ENCODE data around the gene ATP9B.

ATP9B gene

DNA sequence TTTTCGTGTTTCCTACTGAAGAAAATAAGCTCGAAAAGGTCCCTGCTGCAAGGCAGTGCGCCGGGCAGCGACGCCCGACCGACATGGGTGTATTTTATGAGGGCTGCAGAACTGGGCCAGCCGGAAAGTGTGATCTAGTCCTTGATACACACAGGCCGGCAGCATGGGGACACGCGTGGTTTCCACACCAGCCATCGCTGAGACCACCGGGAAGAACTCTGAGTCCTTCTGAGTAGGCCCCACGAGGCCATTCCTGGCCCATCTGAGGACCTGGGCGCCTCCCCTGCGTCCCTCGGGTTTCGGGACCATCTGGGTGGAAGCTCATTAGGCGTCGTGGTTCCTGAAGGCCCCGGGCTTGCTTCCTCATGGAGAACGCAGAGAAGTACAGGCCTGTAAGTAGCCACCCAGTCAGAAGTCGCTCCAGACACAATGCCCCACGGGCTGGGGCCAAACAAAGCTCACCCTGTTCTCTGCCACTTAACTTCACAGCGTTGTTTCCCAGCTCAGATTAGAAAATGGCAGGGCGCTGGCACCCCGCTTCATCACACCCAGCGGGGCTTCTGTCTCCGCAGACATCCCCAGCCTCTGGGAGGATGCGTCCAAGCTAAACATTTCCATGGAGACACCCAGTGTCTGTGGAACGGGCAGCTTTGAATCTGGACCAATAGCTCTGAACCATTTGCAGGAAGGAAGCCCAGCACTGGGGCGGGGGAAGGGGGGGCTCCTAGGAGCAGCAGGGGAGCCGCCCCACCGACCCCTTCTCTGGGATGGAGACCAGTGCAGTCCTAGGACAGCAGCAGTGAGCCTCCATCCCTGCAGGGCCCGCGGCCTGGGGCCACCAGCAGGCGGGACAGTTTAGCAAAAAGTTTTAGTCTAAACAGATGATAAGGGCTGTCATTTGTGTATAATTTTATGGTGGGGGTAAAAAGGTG lies 328.9 kb downstream of the ATP9B start:
- DNase-seq (ENCODE audit: low read depth): no peak

DNA sequence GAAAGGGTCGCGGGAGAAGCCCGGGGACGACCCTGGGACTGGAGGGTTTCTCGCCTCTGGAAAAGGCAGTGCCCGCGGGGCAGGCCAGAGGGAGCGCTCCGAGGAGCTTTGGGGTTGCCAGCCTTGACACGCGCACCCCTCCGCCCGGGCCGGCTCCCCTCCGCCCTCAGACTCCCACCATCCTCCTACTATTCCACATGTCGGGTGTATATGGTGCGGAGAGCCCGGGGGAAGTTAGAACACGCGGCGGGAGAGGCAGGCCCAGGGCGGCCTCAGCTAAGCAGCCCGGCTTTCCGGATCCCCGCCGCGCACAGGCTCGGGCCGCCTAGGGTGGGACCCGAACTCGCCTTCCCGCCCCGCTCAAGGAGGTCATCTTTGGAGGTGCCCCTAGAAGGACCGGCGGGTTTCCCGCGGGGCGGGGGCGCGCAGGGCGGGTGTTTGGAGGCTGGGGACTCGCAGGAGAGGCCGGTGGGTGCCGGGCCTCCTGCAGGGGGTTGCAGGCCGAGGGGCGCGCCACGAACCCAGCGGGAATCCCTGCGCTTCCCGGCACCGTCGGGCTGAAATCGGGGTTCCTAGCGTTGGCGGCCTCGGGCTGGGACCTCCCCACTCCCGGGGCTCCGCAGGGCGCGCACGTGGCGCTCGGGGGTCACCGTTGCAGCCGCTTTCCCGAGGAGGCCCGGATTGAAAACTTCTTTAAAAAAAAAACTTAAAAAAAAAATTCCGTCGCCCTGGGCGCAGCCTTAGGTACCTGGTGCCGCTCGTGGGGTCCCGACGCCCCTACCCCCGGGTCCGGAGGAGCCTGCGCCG lies 330.3 kb downstream of the ATP9B start:
- no peak for DNase-seq (ENCODE audit: low read depth)

DNA sequence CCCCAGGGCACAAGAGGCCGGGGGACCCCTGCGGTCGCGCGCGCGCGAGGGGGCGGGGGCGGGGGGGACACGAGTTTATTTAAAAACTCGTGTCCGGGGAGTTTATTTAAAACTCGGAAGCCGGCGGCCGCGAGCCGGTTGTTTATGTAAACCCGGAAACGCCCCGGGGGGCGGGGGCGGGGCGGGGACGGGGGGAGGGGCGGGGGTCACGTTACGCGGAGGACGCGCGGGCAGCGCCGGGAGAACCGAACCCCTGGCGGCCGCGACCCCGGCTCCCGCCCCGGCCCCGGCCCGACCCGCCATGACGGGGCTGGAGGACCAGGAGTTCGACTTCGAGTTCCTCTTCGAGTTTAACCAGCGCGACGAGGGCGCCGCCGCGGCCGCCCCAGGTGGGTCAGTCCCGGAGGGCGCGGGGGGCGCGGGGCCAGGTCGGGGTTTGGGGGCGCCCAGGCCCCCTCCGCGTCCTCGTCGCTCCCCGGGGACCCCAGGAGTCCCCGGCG lies 330.9 kb downstream of the ATP9B start:
- no peak for DNase-seq (ENCODE audit: low read depth)

DNA sequence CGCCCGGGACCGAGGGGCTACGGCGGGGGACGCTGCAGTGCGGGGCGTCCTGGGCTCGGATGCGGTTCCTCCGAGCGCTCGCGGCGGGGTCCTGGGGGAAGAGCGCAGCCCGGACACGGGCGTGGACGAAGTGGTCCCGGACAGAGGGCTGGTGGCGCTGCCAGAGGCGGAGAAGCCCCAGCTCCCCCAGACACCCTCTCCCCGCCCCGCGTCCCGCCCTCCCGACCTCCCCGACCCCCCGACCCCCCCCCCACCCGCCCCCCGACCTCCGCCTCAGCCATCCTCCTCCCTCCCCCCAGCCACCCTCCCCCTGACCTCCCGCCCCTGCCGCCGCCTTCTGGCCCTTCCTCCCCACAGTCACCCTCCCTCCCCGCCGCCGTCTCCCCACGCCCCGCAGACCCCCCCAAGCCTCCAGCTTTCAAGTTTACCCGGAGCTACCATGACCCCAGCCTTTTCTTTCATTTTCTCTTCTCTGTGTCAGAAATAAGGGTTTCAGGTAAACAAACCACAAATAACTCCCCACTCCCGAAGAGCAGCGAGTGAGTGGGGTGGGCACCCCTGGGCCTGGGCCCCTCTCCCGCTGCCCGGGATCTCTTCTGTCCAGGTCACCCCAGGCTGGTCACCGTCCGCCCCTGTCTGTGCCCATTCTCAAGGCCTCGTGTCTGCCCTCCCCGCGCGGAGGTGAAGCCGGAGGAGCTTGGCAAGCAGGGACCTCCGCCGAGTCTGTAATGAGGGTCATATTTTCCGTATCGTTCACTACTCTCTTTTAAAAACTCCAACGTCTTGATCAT lies 331.6 kb downstream of the ATP9B start:
- no peak for DNase-seq (ENCODE audit: low read depth)

DNA sequence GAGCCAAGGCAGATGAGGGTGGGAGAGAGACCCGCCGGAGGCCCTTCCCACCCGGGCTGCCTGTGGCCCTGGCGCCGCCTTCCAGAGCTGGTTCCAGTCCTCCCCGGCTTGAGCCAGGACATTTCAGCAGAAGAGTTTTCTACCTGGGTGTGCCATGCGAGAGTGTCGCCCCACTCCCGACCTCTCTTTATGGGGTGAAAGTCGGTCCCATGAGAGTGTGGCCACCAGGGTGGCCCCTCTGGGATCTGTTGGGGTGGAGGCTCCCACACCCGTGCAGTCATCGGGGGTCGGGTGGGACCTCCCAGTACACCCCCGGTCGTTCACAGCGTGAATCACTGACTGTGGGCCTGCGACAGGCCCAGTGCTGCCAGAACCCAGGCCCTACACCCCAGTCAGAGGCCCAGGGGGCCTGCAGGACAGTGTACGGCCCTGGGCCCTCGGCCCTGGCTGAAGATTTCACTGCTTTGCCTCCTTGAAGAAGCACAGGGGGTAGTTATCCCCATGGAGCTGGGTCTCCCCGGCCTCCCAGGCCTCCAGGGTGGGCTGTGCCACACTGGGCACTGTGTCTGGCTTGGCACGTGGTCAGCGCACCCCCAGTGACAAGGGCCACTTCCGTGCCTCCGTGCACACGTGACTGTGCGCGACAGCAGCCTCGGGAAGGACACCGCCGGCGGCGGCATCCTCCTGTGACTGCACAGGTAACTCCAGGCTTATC lies 332.5 kb downstream of the ATP9B start:
- no peak for DNase-seq (ENCODE audit: low read depth)

DNA sequence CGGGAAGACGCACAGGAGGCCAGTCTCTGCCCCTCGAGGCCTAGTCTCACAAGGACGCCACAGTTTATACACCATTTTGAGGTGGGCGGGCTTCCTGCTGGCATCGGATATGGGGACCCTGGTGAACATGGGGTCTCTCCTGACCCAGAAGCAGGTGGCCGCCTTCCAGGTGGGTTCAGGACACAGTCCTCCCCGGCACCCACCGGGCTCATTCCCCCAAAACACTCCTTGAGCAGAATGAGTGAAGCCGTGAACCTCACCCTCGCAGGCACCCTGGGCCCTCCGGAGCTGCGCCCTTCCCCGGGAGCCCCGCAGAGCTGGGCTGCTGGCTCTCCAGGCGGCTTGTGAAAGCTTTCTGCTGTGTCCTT lies 333.0 kb downstream of the ATP9B start:
- DNase-seq (ENCODE audit: low read depth): no peak

DNA sequence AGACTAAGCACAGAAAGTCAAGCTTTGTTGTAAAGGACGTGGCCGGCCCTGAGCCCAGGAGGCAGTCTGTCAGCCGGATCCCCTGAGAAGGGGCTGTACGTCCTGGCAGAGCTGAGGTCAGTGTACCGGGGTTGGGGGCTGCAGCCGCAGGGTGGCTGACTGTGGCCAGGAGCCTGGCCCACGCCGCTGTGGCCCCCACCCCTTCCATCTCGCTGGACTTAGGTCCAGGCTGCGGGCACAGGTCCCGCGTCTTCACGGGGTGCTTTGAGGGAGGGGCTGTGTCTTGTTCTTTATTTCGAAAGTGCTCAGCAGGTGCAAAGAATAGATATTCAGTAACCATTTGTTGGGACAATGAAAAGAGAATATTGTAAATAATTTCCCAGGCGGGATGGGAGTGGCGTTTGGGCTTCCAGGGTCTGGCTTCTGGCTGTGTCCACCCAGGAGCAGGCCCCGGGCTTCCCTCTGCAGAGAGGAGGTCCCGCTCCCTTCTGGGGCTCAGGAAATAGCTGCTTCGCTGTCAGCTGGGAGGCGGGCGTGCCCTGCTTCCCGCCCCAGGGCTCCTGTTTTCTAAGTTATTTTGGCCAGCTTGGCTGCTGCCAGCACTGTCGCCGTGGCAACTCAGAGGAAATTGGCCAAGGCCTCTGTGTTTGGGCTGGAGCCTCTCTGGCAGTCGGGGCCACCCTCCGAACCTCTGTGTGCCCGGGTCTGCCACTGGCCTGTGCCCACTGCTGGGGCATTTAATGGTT lies 334.0 kb downstream of the ATP9B start:
- no peak for DNase-seq (ENCODE audit: low read depth)

DNA sequence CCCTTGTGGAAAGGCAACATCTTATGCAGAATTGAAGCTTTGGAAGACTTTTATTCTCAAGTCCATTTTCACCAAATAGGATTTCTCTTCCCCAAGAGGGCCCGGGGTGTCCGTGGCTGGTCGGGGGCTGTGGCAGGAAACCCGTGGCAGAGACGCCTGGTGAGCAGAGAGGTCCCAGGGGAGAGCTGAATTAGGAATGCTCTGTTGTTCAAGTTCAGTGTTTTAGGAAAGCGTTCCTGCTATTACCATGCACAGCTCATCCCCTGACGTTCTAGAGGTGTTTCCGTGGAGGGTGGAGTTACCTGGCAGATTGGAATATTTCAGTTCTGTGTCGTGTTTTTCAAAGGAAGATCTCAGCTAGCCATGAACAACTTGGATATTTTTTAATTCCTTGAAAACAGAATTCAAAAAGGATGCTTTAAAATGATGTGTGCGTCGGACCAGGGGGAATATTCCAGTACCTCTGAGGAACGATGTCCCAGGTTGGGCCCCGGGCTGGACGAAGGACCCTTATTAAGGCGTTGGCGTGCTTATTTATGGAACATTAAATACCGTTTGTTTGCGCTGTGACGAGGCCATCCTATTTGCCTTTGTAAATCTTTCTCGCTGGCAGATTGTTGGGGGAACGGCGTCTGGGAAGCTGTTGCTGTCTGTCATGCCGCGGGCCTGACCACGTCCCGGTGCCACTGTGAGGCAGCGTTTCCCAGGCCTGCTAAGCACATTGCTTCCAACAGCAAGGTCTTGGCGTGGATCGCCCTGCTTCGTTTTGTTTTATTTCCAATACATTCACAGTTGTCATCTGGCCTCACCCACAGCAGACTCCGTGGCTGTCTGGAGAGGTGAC lies 334.8 kb downstream of the ATP9B start:
- no peak for DNase-seq (ENCODE audit: low read depth)

DNA sequence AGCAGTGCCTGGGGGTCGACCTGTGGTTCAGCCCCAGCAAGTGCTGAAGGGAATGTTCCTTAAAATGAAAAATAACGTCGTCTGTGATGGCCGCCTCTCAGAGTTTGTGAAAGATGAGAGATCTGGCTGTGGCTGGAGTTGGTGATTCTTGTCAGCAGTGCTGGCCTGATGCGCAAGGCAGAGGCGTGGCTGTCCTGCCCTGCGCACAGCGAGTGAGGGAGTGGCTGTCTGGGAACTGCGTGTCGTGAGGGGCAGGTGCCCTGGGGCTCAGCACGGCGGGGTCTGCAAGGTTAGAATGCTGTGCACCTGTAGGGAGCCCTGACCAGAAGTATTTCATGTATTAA lies 335.3 kb downstream of the ATP9B start:
- DNase-seq (ENCODE audit: low read depth): no peak

DNA sequence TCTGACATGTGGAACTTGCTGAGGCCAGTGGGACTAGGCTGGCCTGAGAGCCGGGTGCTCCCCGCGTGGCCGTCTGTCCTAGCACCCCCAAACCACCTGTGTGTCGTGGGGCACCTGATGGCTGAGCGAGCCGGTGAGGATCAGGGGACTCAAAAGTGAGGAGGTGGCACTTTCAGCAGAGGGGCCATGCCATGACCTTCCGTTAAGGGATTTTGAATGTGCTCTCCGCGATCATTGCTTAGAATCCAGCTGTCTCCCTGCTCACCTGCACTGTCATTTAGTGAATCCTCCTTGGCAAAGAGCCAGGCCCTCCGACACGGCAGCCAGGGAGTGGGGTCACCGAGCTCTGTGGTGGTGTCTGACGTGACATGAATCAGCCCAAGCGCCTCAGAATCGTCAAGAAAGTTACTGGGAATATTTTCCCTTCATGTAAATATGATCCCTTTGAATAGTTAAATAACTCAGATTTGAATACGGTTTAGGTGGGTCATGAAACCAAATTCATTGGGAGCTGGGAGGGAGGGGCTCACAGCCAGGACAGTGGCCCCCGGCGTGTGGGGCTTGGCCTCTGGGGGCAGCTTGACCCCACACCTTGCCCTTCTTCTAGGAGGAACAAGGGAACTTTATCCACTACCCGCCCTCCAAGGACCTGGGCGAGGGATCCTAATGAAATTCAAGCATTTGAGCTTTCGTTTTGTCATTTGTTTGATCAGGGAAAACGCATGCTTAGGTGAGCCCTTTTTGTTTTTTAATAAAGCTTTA lies 336.0 kb downstream of the ATP9B start:
- DNase-seq (ENCODE audit: low read depth): no peak

DNA sequence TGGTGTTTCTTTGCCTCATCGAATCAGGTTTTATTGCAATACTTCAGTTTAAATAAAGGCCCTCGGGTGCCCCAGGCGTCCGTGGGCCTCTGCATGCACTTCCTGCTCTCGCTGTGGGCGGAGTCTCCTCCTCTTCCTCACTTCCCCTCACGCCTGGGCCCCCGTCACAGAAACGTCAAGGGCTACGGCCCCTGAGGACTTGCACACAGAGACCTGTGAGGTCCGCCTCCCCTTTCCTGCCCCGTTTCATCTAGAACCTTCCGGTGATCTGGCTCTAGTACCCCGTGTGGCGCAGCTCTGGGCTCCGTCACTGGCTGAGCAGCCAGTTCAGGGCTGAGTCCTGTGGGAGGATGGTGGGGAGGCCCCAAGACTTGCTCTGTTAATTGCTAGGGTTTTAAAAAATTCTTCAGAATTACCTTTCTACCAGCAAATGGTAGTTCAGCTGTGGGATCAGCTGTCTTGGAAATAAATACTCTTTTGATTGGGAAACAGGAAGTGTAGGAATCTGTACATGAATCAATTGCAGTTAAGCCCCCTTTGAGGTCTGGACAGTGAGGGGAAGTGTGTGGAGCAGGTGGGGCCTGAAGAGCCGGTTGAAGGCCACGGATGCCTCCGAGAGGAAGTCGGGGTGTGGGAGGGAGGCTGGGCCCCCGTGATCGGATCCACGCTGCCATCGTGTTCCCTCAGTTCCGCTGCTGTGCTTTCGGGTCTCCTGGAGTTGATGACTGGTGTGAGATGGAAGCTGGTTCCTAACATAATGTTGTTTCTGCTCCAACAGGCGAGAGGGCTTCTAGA lies 336.8 kb downstream of the ATP9B start:
- no peak for DNase-seq (ENCODE audit: low read depth)

DNA sequence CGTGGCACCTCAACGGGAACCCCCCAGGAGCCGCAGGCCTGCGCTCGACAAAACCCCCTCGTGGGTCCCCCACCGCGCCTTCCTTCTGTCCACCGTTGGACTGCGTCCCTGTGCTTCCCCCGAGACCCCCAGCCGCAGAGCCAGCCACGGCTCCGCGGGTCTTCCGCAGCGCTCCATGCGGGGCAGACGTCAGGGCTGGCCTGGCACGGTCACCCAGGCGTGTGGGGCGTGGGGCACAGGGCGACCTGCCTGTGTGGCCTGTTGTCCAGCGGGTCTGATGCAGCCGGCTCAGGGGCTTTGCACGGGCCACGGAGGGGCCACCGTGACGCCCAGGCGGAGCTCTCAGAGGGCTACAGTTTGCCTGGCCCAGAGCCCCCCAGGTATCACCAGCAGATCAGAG lies 337.5 kb downstream of the ATP9B start:
- DNase-seq (ENCODE audit: low read depth): no peak

DNA sequence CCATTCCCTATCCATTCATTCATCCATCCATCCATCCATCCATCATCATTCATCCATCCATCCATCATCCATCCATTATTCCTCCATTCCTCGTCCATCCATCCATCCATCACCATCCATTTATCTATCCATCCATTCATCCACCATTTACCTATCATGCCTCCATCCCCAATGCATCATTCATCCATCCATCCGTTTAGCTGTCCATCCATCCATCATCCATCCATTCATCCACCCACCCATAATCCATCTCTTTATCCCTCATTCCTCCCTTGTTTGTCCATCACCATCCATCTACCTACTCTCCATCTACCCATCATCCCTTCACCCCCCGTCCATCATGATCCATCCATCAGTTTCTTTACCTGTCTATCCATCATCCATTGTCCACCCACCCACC lies 340.1 kb downstream of the ATP9B start:
- no peak for DNase-seq (ENCODE audit: low read depth)

DNA sequence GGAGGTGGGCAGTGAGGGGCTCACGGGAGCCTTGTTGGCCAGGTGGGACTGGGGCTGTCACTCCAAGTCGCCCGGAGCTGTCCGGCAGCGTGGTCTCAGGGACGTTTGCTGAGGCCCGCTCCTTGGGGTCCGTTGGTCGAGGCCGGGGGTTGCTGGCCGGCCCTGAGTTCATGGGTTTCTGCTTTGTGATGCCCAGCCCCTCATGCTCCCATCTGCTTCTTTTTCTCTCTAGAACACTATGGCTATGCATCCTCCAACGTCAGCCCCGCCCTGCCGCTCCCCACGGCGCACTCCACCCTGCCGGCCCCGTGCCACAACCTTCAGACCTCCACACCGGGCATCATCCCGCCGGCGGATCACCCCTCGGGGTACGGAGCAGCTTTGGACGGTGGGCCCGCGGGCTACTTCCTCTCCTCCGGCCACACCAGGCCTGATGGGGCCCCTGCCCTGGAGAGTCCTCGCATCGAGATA lies 341.0 kb downstream of the ATP9B start:
- no peak for DNase-seq (ENCODE audit: low read depth)

DNA sequence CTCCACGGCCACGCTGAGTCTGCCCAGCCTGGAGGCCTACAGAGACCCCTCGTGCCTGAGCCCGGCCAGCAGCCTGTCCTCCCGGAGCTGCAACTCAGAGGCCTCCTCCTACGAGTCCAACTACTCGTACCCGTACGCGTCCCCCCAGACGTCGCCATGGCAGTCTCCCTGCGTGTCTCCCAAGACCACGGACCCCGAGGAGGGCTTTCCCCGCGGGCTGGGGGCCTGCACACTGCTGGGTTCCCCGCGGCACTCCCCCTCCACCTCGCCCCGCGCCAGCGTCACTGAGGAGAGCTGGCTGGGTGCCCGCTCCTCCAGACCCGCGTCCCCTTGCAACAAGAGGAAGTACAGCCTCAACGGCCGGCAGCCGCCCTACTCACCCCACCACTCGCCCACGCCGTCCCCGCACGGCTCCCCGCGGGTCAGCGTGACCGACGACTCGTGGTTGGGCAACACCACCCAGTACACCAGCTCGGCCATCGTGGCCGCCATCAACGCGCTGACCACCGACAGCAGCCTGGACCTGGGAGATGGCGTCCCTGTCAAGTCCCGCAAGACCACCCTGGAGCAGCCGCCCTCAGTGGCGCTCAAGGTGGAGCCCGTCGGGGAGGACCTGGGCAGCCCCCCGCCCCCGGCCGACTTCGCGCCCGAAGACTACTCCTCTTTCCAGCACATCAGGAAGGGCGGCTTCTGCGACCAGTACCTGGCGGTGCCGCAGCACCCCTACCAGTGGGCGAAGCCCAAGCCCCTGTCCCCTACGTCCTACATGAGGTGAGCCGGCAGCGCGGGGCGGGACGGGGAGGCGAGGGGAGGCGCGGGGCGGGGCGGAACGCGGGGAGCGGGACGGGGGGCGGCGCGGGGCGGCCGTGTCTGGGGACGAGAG lies 341.8 kb downstream of the ATP9B start:
- DNase-seq (ENCODE audit: low read depth): no peak

DNA sequence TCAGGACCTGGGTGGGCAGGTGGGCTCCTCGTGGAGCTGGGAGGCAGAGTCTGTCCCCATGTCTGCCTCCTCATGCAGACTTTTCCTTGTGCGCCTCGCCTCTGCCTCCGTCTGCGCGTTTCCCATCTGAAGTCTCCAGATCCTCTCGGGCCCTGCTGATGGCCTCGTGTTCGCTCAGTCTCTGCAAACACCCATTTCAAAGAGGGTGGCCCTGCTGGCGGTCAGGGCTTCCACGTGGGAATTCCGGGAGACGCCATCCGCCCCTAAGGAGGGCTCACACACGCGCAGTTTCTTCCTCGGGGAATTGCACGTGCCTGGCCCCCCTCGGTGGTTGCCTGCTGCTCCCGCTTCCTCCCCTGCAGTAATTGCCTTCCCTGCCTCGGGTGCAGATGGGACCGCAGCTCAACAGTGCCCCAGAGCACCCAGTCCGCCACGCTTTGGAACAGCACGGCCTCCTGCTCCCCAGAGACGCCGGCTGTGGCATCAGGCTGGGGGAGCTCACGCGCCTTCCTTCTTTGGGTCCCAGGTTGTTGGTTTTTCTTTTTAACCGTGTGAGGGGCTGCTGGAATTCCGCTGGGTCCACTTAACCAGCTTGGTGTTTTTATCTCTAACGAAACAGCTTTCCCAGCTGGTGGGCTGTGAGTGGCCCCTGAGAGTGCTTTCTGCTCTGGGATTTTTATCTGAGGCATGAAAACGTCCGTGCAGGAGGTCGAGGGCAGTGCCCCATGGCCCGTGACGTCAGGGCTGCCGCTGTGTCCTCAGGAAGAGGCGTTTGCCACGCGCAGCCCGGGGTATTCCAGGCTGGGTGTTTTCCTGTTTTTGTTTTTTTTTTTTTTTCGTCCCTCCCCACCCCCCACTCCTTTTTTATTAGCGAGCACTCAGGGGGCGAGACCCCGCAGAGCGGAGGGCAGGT lies 342.7 kb downstream of the ATP9B start:
- no peak for DNase-seq (ENCODE audit: low read depth)

Data from fibroblast of the conjunctiva (primary cell).